Activated T-cell treated with anti-CD3 and anti-CD28 coated beads for 48 hours (primary cell): ENCODE data around the gene PPIA.
"Not testable (repeated sequence)": the region's sequence is repeated elsewhere in the genome, so short reads cannot be mapped to it uniquely, and the experiment has no call there.

Experiments
- DNase-seq: peaks from one replicate; pipeline ENCODE4 v3.0.0-alpha.2; 2020; ENCODE audit warnings: low read depth

The PPIA gene

GRCh38 chr7:44787762-44788161 is 8.7 kb upstream of the PPIA start:
- no peak for DNase-seq

- DNase-seq, result no peak
Observed at GRCh38 chr7:44789990-44790389, 6.5 kb upstream of the PPIA start.

- no peak for DNase-seq
Observed at GRCh38 chr7:44791278-44792219, 4.9 kb upstream of the PPIA start.

- no peak for DNase-seq
Observed at GRCh38 chr7:44793919-44794318, 2.6 kb upstream of the PPIA start.

- DNase-seq, result no peak
Observed at GRCh38 chr7:44794331-44794730, 2.1 kb upstream of the PPIA start.

- DNase-seq, result no peak
Observed at GRCh38 chr7:44796034-44796503, 412 bp upstream of the PPIA start.

- DNase-seq, result peak; percentile 80
Observed at GRCh38 chr7:44797329-44798258, 1.1 kb downstream of the PPIA start.

- DNase-seq, result no peak
Observed at GRCh38 chr7:44798649-44799305, 2.3 kb downstream of the PPIA start.

- no peak for DNase-seq
Observed at GRCh38 chr7:44799939-44800338, 3.5 kb downstream of the PPIA start.

GRCh38 chr7:44801890-44802289 is 5.4 kb downstream of the PPIA start:
- no peak for DNase-seq

- no peak for DNase-seq
Observed at GRCh38 chr7:44802418-44803025, 6.0 kb downstream of the PPIA start.

GRCh38 chr7:44803828-44804519 is 7.5 kb downstream of the PPIA start:
- not testable (repeated sequence) for DNase-seq

GRCh38 chr7:44805950-44806349 is 9.5 kb downstream of the PPIA start:
- DNase-seq, result no peak

GRCh38 chr7:44808914-44809393 is 12.5 kb downstream of the PPIA start:
- no peak for DNase-seq

GRCh38 chr7:44811093-44811492 is 14.6 kb downstream of the PPIA start:
- no peak for DNase-seq

- no peak for DNase-seq
Observed at GRCh38 chr7:44811571-44811970, 15.1 kb downstream of the PPIA start.

- DNase-seq, result no peak
Observed at GRCh38 chr7:44814919-44815318, 18.4 kb downstream of the PPIA start.

- no peak for DNase-seq
Observed at GRCh38 chr7:44819292-44819691, 22.8 kb downstream of the PPIA start.

GRCh38 chr7:44823255-44823781 is 26.8 kb downstream of the PPIA start:
- DNase-seq, result no peak

GRCh38 chr7:44824894-44825526 is 28.5 kb downstream of the PPIA start:
- no peak for DNase-seq
